Stimulated activated CD4-positive, alpha-beta T cell treated with anti-CD3 and anti-CD28 coated beads, Interleukin-12 subunit alpha, Interleukin-12 subunit beta, amount 100 ng/mL, for 4 hours (primary cell): ENCODE data around the gene NCOA7.
"Not testable (repeated sequence)": the region's sequence is repeated elsewhere in the genome, so short reads cannot be mapped to it uniquely, and the experiment has no call there.

Experiments
- DNase-seq: peaks from one replicate; pipeline ENCODE4 v3.0.0-alpha.2; 2020

The NCOA7 gene

DNA sequence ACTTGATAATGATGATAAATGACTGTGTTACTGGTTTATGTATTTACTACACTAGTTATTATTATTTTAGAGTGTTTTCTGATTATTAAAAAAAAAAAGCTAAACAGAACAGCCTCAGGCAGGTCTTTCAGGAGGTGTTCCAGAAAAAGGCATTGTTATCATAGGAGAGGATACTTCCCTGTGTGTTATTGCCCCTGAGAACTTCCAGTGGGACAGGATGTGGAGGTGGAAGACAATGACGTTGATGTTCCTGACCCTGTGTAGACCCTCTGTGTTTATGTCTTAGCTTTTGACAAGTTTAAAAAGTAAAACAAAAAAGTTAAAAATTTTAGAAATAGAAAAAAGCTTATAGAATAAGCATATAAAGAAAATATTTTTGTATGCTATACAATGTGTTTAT lies 49.1 kb downstream of the NCOA7 start:
- no peak for DNase-seq

DNA sequence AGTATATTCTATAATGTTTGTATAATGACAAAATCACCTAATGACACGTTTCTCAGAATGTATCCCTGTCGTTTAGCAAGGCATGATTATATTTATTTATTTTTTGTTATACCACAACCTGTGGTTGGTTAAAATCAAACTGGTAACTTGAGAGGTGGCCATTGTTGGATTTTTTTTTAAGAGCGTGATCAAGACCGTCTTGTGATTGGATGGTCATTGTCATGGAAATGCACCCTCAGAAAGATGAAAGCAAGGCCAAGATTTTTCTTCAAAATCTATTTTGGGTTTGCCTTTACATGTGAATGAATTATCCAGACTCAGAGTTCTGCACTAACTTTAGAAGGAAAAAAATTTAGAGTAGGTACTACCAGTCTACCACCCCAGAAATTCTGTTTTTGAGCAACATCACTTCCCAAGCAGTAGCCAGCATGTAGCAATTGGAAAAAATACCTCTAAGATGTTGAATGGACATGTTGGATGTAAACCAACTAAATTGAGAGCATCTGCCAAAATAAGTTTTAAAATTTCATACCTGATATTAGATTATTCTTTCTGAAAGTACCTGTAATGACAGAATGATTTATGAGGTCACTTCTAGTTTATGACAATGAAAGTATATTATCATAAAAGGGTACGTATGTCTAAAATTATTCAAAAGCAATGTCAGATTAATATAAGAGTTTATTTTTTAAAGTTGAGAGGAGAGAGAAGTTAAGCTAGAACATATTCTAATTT lies 50.8 kb downstream of the NCOA7 start:
- no peak for DNase-seq

DNA sequence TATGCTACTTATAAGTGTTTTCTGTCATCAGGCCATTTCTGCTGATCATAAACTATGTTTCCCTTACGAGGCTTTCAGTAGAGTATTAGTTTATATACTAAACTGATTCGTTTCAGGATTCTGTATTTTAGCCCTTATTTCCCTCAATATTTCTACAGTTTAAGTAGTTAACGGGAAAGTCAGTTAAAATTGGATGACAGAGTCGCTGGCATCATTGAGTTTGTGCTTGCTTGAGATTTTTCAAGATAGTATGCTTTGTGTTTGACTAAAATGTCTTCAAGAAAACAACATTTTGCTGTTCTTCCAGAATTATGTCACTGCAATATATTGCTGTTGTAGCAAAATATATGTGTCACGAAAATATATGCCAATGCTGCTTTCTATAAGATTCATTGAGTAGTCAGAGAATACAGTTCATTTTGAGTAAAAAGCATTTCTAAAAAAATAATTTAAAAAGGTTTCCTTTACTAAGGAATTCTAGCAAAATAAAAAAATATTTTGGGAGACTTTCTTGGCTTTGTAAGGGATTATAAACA lies 51.4 kb downstream of the NCOA7 start:
- DNase-seq, result no peak

DNA sequence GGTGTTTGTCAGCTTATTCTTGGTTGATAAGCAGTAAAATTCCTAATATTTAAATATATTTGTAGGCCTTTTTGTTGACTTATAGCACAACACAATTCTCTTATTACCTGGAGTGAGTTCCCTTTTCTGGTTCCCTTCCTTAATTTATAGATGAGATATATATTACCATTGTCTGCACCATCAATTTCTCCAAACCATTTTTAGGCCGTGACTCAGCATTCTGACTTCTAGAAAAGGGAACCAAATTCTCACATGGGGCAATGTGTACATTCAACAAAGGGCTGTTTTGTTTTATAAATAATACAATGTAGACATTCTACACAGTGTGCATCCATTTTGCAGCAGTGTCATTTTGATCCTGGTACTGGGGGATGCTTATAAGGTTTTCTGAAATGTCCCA lies 52.8 kb downstream of the NCOA7 start:
- DNase-seq, result no peak

DNA sequence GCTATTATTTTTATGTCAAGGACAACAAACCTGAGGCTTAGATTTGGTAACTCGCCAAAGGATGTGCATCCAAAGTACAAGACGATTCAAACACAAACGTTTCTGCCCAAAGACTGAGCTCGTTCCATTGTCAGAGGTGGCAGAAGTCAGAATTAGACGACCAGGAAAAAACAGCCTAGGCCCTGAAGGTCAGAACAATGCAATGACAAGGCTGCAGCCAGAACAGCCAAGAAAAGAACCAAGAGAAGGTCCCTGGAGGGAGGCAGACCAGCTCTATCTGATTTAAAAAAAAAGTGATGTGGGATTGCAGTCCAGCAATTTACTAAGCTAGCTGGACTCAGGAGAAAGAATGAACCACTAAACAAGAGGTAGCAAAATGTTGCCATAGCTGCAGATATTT lies 54.2 kb downstream of the NCOA7 start:
- no peak for DNase-seq

DNA sequence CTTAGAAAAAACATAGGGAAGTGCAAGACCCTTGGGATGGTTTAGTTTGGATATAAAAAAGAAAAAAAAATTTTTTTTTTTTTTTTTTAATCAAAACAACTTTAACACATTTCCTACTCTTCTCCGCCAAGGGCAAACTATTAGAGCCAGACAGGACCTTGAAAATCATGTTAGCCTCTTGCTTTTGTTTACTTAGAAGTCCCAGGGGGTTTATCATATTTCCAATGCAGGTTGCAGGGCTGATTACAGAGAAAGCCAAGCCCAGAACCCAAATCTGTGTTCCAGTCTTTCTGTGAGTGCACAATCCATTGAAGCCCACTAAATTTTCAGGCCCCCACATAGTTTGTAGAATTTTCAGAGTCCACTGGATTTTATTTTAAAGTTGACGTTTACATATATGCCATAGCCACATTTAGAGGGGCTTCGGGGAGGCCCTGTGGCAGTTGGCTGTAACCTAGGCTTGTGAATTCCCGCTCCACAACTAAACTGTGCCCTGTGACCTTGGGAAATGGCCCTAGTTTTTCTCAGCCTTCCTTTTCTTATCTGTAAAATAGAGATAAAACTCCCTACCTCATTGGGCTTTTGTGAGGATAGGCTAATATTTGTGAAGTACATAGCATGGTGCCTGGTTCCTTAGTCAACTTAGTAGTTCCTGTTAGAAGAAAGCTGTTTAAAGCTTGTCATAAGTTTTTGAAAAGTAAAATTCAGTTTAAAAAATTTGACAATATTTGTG lies 55.7 kb downstream of the NCOA7 start:
- no peak for DNase-seq

DNA sequence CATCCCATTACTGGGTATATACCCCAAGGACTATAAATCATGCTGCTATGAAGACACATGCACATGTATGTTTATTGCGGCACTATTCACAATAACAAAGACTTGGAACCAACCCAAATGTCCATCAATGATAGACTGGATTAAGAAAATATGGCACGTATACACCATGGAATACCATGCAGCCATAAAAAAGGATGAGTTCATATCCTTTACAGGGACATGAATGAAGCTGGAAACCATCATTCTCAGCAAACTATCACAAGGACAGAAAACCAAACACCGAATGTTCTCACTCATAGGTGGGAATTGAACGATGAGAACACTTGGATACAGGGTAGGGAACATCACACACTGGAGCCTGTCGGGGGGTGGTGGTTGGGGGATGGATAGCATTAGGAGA lies 57.5 kb downstream of the NCOA7 start:
- DNase-seq, result not testable (repeated sequence)

DNA sequence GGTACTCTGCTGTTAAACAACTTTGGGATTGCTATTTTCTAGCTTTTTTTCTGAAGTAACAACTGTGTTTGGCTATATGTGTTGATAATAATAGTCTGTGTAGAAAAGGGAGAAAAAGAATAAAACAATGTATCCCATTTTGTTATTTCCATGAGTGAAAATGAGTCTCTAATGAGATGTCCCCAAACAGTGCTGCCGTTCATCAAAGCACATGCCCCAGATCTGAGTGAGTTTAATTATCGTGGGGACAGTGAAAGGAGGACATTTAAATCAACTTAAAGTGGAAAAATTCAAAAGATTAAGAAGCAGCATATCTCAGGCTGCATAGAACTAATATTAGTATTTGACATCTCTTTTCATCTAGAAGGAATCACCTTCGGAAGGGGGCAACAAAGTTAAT lies 59.6 kb downstream of the NCOA7 start:
- DNase-seq, result no peak

DNA sequence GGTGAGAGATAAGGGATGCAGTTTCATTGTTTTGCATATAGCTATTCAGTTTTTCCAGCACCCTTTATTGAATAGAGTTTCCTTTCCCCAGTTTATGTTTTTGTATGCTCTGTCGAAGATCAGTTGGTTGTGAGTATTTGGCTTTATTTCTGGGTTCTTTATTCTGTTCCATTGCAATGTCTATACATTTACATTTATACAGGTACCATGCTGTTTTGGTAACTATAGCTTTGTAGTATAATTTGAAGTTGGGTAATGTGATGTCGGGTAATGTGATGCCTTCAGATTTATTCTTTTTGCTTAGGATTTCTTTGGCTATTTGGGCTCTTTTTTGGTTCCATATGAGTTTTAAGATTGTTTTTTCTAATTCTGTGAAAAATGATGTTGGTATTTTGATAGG lies 61.8 kb downstream of the NCOA7 start:
- no peak for DNase-seq

DNA sequence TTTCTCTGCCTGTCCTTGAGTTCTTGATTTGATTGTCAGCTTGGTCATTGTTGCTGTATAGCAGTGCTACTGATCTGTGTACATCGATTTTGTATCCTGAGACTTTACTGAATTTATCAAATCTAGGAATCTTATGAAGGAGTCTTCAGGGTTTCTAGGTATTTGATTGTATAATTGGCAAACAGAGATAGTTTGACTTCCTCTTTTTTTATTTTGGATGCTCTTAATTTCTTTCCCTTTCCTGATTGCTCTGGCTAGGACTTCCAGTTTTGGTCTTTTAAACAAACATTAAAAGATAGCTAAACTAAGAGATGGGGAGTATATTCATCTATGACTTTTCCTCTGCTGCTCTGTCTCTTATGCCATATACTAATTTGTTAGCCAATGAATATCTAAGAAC lies 62.4 kb downstream of the NCOA7 start:
- no peak for DNase-seq

DNA sequence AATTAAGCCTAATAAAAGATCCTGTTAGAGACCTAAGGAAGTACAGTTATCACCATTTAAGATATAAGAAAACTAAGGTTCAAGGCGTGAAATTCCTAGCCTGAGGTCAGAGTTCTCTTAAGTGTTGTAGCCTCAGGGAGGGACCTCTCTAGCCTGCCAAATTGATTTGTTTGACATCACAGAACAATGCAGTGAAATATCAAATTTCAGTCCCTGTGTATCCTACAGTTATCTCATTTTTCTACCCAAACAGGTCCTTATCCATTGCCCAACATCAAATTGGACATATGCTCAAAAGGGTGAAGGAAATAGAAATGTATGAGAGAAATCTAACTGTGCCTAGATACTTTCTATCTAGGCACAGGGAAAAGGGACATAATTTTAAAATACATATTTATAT lies 63.0 kb downstream of the NCOA7 start:
- DNase-seq, result no peak

DNA sequence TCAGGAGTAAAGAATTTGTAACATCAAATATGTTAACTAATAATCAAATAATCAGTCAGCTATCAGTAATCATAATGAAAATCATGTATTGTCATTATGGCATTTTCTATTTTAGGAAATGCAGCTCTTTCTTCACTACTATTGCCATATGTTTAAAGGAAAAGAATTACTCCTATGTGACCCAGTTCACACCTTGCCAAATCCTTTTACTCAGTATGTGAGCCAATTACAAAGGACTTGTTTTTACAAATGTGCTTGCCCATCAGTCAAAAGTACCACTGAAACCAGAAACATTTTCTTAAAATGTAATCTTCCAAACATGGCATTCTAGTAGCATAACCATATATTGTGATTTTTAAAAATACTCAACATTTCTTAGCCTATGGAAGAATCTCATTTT lies 63.6 kb downstream of the NCOA7 start:
- no peak for DNase-seq

DNA sequence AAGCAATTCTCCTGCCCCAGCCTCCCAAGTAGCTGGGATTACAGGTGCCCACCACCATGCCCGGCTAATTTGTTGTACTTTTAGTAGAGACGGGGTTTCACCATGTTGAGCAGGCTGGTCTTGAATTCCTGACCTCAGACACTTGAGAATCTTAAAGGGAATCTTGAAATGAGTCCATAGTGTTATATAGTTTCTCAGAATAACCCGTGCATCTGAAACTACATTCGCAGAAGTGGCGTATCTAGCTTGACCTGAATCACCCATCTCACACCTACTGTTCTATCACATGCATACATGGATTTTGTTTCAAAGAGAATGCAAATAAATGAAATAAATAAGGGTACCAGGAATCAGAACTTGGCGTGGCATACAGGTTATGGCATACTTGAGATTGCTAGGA lies 65.0 kb downstream of the NCOA7 start:
- no peak for DNase-seq

DNA sequence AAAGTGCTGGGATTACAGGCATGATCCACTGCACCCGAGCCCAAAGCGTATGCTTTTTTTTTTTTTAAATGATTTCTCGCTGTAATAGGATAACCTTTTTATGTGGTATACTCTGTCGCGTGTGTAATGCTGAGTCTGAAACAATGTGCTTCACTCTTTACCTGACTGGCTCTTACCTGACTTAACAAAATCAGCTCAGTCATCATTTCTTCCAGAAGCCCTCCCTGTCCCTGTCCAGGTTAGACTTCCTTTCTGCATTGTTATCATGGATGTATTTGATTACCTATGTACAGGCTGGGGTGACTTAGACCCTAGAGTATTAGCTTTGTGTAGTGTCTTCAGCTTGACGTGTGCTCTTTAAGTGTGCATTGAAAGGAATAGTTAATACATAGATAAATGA lies 67.1 kb downstream of the NCOA7 start:
- no peak for DNase-seq

DNA sequence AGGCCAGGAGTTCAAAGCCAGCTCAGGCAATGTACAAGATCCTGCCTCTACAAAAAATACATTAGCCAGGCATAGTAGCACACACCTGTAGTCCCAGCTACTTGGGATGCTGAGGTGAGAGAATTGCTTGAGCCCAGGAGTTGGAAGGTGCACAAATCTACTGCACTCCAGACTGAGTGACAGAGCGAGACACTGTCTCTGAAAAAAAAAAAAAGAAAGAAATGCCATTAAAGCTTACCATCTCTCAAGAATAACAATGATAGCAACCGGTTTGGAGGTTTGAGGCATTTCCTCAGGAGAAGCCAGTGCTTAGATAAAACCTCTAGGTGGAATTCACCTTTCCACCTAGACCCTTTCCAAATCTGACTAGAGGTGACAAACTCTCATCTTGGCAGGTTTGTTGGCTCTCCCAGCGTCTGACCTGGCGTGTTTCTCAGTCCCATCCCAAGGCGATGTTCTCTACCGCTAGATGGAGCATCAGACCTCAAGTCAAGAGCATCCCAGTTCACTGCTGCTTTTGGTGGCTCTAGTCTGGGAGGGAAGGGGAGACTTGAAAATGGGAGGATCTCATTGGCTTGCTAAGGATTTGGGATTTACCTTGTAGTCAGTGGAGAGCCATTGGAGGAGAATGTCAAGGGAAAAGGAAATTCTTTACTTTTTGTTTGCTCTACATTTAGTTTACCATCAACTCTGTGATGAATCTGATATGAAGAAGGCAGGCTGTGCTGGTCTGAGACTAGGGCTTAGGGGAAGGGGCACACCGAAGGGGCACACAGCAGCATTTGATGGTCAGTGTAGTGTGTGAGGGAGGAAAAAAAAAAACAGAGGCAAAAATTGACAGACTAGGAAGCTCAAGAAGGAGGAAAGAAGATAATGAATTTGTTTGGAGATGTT lies 67.9 kb downstream of the NCOA7 start:
- DNase-seq, result no peak

DNA sequence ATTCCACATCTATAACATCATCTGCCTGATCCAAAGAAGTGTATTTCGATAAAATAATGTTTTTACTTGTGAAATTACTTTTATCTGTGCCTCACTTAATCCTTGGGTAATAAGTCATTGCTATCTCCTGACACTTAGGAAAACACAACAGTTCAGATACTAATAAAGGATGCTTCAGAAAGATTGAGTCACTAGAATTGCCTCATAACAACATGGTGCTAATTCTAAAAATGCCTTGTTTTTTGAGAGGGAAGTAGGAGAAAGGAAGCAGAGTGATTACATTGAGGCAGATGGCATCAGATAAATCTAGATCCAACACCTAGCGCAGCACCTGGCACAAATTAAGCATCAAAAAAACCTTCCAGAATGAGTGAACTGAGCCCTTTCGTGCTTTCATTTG lies 69.0 kb downstream of the NCOA7 start:
- DNase-seq, result no peak

DNA sequence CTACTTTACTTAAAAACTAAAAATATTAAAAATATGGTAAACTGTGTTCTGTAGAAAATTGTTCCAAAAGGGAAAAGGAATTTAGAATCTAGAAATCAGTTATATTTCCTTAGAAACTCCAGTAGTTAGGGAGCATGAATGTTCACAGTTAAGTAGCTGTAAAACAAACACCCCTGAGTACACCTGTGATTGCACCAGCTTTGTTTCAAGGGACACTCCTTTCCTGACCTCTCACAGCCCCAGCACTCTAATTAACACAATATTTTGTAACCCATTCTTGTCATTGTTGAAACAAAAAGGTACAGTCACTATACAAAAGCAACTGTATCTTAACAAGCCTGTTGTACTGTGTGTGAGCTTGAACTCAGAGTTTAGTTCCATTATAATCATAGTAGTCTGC lies 72.3 kb downstream of the NCOA7 start:
- DNase-seq, result no peak

DNA sequence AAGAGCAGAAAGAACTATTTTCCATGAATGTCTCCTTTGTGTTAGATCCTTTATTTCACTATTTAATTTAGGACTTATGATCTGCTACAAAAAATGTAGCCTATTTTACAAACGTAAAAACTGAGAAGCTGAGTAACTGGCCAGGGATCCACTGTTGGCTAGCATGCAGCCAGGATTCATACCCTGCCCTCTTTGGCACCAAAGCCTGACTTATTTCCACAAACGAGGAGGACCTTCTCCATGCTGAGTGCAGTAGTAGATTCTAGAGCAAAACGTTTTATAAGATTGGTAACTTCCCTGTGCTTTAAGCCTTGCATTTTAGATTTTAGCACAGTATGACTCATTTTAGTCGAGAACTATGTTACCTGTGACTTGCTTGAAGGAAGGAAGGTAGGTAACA lies 74.3 kb downstream of the NCOA7 start:
- no peak for DNase-seq

DNA sequence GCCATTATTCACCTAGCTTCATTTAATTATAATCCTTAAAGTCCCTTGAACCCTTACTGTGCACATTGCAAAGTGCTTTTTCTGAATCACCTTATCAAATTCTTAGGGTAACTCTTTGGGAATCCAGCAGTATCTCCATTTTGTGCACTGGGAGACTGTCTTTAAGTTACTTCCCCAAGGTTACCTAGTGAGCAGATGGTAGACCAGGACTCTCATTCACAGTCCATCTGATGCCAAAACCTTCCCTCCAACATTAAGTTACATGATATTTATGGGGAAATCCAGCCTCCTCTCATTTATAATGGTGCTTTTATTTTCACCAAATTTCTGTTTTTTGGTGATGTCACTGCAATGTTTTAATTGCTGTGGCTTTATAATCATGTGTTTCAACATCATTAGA lies 75.7 kb downstream of the NCOA7 start:
- DNase-seq, result no peak

DNA sequence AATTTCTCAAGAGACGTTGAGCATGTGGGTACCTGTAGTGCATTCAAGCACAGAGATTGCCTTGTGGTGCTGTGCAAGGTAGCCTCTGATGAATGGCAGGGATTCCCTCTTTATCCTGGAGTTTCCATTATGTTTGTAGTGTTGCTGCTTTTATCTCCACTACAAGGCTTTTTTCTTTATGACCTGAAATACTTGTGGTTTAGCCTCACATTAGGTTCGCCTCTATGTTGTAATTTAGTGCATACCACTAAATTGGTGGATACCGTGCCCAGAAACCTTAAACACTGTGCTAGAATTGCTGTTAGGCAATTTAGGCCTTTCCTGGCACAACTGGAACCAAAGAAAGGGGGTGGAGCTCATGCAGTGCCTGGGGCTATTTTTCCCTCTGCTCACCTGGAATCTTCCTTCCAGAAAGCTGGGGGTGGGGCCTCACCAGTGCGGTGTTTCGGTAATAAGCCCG lies 76.8 kb downstream of the NCOA7 start:
- no peak for DNase-seq

DNA sequence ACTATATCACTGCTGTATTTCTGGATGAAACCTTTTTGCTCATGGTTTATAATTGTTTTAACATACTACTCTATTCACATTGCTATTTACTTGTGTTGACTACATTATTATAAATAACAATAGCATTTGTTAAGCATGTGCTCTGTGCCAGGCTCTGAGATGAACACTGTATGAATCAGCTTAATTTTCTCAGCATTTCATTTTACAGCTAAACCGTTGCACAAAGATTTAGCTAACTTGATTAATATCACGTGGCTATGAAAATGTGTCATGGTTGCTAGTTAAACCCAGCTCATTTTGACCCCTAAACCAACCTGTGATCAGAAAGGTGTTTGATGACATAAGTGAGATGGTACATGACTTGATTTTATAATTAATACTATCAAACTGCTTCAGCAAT lies 77.5 kb downstream of the NCOA7 start:
- DNase-seq, result no peak

DNA sequence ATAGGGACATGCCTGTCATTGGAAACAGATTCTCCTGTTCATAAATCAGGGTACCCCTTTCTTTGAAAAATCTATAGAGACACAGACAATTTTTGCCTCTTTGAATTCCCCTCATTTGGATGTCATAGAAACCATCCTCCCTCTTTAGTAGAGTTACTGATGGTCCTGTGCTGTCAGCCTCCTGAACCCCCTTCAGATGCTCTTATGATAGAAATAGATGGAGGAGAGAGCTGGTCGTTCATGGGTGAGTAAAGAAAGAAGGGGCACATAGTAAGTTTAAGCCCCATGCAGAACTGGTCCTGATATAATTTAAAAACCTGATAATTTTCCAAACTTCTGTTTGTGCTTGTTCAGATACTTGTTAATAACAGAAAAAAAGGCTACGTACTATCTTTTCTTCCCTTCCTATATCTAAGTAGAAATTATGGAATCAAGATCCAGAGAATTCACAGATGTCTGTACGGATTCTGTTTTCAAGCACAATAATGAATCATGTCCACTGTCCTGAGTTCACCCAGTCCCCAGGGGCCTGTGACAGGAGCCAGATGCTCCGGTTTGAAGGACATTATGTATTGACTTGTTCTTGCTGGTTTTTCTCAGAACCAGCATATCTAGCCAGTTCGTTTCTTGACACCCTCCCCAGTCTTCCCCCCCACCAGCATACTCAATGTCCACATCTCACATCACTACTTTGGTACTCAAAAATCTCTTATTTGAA lies 78.1 kb downstream of the NCOA7 start:
- no peak for DNase-seq

DNA sequence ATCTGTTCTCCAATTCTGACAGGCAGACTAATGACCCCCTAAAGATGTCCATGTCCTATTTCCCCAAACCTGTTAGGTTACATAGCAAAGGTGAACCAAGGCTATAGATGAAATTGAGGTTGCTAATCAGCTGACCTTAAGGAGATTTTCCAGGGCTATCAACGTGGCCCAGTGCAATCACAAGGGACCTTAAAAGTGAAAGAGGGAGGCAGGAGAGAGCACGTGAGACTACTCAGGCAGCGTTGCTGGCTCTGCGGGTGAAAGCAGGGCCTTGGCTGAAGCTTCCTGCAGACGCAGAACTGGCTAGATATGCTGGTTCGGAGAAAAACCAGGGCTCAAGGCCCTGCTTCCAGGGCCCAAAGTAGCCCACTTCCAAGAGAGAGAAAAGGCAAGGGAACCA lies 78.7 kb downstream of the NCOA7 start:
- no peak for DNase-seq
